Colonic mucosa (tissue), 4 donors: ENCODE results near the gene DDIAS. TPM values are rescaled to one million over a fixed set of nuclear protein-coding genes. Genes with fewer than 3 reads are reported as not detected.

Experiments used
- DNase-seq: peaks from one replicate; pipeline ENCODE4 v3.0.0-alpha.2; 2020
- H3K27ac ChIP-seq: fragments of 200-600 bp; one replicate; pipeline ENCODE4 v1.8.0; 2021
- H3K27me3 ChIP-seq: fragments of 200-600 bp; one replicate; pipeline ENCODE4 v1.8.0; 2021
- H3K36me3 ChIP-seq: fragments of 200-600 bp; one replicate; pipeline ENCODE4 v1.8.0; 2021
- H3K4me1 ChIP-seq: fragments of 200-600 bp; one replicate; pipeline ENCODE4 v1.8.0; 2021; ENCODE audit warnings: mild to moderate bottlenecking
- H3K4me3 ChIP-seq: fragments of 200-600 bp; one replicate; pipeline ENCODE4 v1.8.0; 2021
- H3K9ac ChIP-seq, 2 donors: one replicate each; pipeline ENCODE4 v1.7.0; 2013; ENCODE audit warnings: control low read depth in 2 of 2, low read depth in 2 of 2, low read length in 2 of 2
- H3K9me3 ChIP-seq: fragments of 200-600 bp; one replicate; pipeline ENCODE4 v1.8.0; 2021
- intact Hi-C: fragments of 100-400 bp; cut with DNase I; formaldehyde crosslinking; loops from one replicate; pipeline ENCODE4 v1.14.1; 2022
- total RNA-seq, 2 donors: library from RNA; stranded (reverse); fragmentation: NEBNext Ultra II Directional in 1 of 2; extraction: Animal tissue kit (Norgen Biotek cat#: 25700) in 1 of 2; gene quantifications; one replicate each; pipeline ENCODE4 v1.2.1, GENCODE V29; 2021
- TF ChIP-seq, protein P1 (sequence below): fragments of 200-600 bp; IDR thresholded peaks from one replicate; pipeline ENCODE4 v1.8.0; 2022; ENCODE audit warnings: antibody characterized with exemption, mild to moderate bottlenecking
- donor health status: healthy.
- donor health status: DM: no; HTN: no; CAD: no.
- donor health status: DM: no; HTN: no; CAD: no.

Gene DDIAS
- total RNA-seq, 2 donors from 2014 or later = 2.5 to 7.8 TPM

- no peak for DNase-seq
- H3K4me1 ChIP-seq = no peaks in the 10 kb centered on the region
- TF ChIP-seq, protein P1, sequence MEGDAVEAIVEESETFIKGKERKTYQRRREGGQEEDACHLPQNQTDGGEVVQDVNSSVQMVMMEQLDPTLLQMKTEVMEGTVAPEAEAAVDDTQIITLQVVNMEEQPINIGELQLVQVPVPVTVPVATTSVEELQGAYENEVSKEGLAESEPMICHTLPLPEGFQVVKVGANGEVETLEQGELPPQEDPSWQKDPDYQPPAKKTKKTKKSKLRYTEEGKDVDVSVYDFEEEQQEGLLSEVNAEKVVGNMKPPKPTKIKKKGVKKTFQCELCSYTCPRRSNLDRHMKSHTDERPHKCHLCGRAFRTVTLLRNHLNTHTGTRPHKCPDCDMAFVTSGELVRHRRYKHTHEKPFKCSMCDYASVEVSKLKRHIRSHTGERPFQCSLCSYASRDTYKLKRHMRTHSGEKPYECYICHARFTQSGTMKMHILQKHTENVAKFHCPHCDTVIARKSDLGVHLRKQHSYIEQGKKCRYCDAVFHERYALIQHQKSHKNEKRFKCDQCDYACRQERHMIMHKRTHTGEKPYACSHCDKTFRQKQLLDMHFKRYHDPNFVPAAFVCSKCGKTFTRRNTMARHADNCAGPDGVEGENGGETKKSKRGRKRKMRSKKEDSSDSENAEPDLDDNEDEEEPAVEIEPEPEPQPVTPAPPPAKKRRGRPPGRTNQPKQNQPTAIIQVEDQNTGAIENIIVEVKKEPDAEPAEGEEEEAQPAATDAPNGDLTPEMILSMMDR = no peak
- no peaks in the 10 kb centered on the region for H3K9me3 ChIP-seq
- no peaks in the 10 kb centered on the region for H3K27me3 ChIP-seq
- H3K4me3 ChIP-seq = no peak overlapping the region
- intact Hi-C loops = no loop called here
- no peak overlapping the region for H3K9ac ChIP-seq
- H3K36me3 ChIP-seq = no peaks in the 10 kb centered on the region
- H3K27ac ChIP-seq = no peak overlapping the region
These were observed 10.6 kb upstream of the DDIAS start for GRCh38 chr11:82890936-82891335.

GRCh38 chr11:82892611-82893169 lies 8.8 kb upstream of the DDIAS start:
- H3K36me3 ChIP-seq = no peaks in the 10 kb centered on the region
- no peak overlapping the region for H3K27ac ChIP-seq
- no peak overlapping the region for H3K4me3 ChIP-seq
- no peak overlapping the region for H3K9ac ChIP-seq
- no peaks in the 10 kb centered on the region for H3K27me3 ChIP-seq
- TF ChIP-seq, protein P1 = no peak
- H3K9me3 ChIP-seq = no peaks in the 10 kb centered on the region
- H3K4me1 ChIP-seq = no peaks in the 10 kb centered on the region
- no peak for DNase-seq
- intact Hi-C loops = no loop called here

DNA sequence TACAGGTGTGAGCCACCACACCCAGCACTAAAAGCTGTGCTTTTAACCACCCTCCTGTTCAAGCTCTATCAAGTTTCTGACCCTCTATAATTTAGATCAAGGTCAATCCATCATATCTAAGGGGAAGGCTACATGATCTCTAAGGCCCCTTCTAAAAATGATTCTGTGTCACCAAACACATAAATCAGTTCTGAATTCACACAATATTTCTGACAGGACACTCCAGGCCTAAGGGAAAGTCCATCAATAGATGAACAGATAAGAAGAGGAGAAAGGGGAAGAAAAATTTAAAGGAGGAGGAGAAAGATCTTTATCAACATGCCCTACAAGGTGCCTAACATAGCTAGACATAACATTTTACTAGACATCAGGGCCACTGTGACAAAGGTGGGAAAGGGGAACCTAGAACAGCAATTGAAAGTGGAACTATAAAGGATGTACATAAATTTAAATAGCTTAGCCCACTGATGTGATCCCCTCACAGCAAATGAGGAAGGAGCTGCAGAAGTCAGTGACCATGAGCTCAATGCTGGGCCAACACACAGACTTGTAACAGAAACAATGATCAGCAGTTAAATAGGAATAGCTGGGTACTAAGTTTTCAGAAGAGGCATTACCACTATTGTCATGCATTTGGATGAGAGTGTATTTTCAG lies 6.0 kb upstream of the DDIAS start:
- Histone ChIP-seq H3K4me1 (peaks cover 3% of the 10 kb centered on the region), H3K9ac (no peak overlapping the region), H3K4me3 (no peak overlapping the region), H3K27me3 (no peaks in the 10 kb centered on the region), H3K9me3 (no peaks in the 10 kb centered on the region), H3K36me3 (no peaks in the 10 kb centered on the region), H3K27ac (no peak overlapping the region)
- TF ChIP-seq, protein P1 = no peak
- intact Hi-C loops = no loop called here
- no peak for DNase-seq

DNA sequence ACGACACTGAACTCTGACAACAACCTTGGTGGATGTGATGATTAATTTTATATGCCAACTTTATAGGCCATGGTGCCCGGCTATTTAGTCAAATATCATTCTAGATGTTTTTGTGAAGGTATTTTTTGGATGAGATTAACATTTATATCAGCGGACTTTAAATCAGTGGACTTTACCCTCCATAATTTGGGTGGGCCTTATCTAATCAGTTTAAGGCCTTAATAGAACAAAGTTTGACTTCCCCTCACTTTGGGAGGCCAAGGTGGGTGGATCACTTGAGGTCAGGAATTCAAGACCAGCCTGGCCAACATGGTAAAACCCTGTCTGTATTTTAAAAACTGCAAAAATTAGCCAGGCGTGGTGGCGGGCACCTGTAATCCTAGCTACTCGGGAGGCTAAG lies 5.4 kb upstream of the DDIAS start:
- Histone ChIP-seq H3K4me3 (no peak overlapping the region), H3K9ac (no peak overlapping the region), H3K27me3 (no peaks in the 10 kb centered on the region), H3K9me3 (no peaks in the 10 kb centered on the region), H3K27ac (no peak overlapping the region), H3K36me3 (no peaks in the 10 kb centered on the region), H3K4me1 (peaks cover 3% of the 10 kb centered on the region)
- intact Hi-C loops = no loop called here
- TF ChIP-seq, protein P1 = no peak
- no peak for DNase-seq

- DNase-seq = no peak
- Histone ChIP-seq H3K27me3 (no peaks in the 10 kb centered on the region), H3K9ac (no peak overlapping the region), H3K9me3 (no peaks in the 10 kb centered on the region), H3K27ac (no peak overlapping the region), H3K4me1 (peaks cover 3% of the 10 kb centered on the region), H3K36me3 (no peaks in the 10 kb centered on the region), H3K4me3 (peak overlapping the region; percentile 0)
- TF ChIP-seq, protein P1 = no peak
- intact Hi-C loops = no loop called here
These were observed 3.3 kb upstream of the DDIAS start for GRCh38 chr11:82898241-82898640.
